Adrenal gland (tissue), 5 donors: ENCODE data around the gene UFC1.

Experiments used
- POLR2A ChIP-seq, 2 donors: fragments of 450-650 bp; IDR thresholded peaks; one replicate each; pipeline ENCODE4 v1.6.1; 2017; ENCODE audit warnings: antibody characterized with exemption in 2 of 2, mild to moderate bottlenecking in 2 of 2, moderate library complexity in 1 of 2
- TF ChIP-seq, protein P1 (sequence below), 6 experiments: fragments of 450-650 bp in 4 of 6; fragments of 200-600 bp in 2 of 6; sonication (generic) in 1 of 6; IDR thresholded peaks; 1 replicate in 5 of 6; 2 replicates in 1 of 6; pipeline versions ENCODE4 v1.5.1 to v1.8.0; 2016 to 2021; ENCODE audit warnings: antibody characterized with exemption in 6 of 6, mild to moderate bottlenecking in 2 of 6, moderate library complexity in 1 of 6
- donor health status: DM: no; HTN: no; CAD: no.

- TF ChIP-seq, protein P1, sequence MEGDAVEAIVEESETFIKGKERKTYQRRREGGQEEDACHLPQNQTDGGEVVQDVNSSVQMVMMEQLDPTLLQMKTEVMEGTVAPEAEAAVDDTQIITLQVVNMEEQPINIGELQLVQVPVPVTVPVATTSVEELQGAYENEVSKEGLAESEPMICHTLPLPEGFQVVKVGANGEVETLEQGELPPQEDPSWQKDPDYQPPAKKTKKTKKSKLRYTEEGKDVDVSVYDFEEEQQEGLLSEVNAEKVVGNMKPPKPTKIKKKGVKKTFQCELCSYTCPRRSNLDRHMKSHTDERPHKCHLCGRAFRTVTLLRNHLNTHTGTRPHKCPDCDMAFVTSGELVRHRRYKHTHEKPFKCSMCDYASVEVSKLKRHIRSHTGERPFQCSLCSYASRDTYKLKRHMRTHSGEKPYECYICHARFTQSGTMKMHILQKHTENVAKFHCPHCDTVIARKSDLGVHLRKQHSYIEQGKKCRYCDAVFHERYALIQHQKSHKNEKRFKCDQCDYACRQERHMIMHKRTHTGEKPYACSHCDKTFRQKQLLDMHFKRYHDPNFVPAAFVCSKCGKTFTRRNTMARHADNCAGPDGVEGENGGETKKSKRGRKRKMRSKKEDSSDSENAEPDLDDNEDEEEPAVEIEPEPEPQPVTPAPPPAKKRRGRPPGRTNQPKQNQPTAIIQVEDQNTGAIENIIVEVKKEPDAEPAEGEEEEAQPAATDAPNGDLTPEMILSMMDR (IDR thresholded peaks at IDR 0.05), result no peak
- no peak for TF ChIP-seq POLR2A (IDR thresholded peaks at IDR 0.05)
These were observed 10.0 kb downstream of the UFC1 start for GRCh38 chr1:161163793-161164192.
